ENCODE data around the gene PKLR.

The PKLR gene

GRCh38 chr1:155320252-155320651, 19.0 kb upstream of the PKLR start:
- Histone ChIP-seq H3K4me1 (peaks cover 7% of the 10 kb centered on the region), H3K27me3 (no peaks in the 10 kb centered on the region), H3K36me3 (peaks cover under 1% of the 10 kb centered on the region), H3K4me3 (ENCODE audit: low read depth, low read length) (peak overlapping the region; percentile 69), H3K9me3 (no peaks in the 10 kb centered on the region)
- no peak for DNase-seq
- no peak for TF ChIP-seq CTCF (IDR thresholded peaks at IDR 0.05; ENCODE audit: low read depth, low read length)

GRCh38 chr1:155319536-155319935, 18.3 kb upstream of the PKLR start:
- TF ChIP-seq CTCF (IDR thresholded peaks at IDR 0.05; ENCODE audit: low read depth, low read length): no peak
- Histone ChIP-seq H3K4me3 (ENCODE audit: low read depth, low read length) (no peak overlapping the region), H3K27me3 (no peaks in the 10 kb centered on the region), H3K36me3 (peaks cover 6% of the 10 kb centered on the region), H3K9me3 (no peaks in the 10 kb centered on the region), H3K4me1 (peaks cover 7% of the 10 kb centered on the region)
- DNase-seq: no peak

- Histone ChIP-seq H3K27me3 (no peaks in the 10 kb centered on the region), H3K4me1 (peaks cover 7% of the 10 kb centered on the region), H3K36me3 (peaks cover 11% of the 10 kb centered on the region), H3K4me3 (ENCODE audit: low read depth, low read length) (no peak overlapping the region), H3K9me3 (no peaks in the 10 kb centered on the region)
- no peak for DNase-seq
- TF ChIP-seq CTCF (IDR thresholded peaks at IDR 0.05; ENCODE audit: low read depth, low read length): no peak
Measured at GRCh38 chr1:155318082-155318481, 16.8 kb upstream of the PKLR start.

GRCh38 chr1:155316922-155317321, 15.7 kb upstream of the PKLR start:
- H3K27me3 ChIP-seq: no peaks in the 10 kb centered on the region
- H3K36me3 ChIP-seq: peaks cover 18% of the 10 kb centered on the region

GRCh38 chr1:155313261-155313660, 12.0 kb upstream of the PKLR start:
- no peak overlapping the region for H3K4me3 ChIP-seq (ENCODE audit: low read depth, low read length)

More at GRCh38 chr1:155316922-155317321, 15.7 kb upstream of the PKLR start:
- Histone ChIP-seq H3K4me1 (peaks cover 4% of the 10 kb centered on the region; the same call in 1 of the 2 replicates), H3K4me3 (ENCODE audit: low read depth, low read length) (no peak overlapping the region), H3K9me3 (no peaks in the 10 kb centered on the region)
- no peak for DNase-seq
- no peak for TF ChIP-seq CTCF (IDR thresholded peaks at IDR 0.05; ENCODE audit: low read depth, low read length)

More at GRCh38 chr1:155313261-155313660, 12.0 kb upstream of the PKLR start:
- Histone ChIP-seq H3K27me3 (no peaks in the 10 kb centered on the region), H3K36me3 (peaks cover 27% of the 10 kb centered on the region), H3K9me3 (no peaks in the 10 kb centered on the region), H3K4me1 (no peaks in the 10 kb centered on the region)
- no peak for TF ChIP-seq CTCF (IDR thresholded peaks at IDR 0.05; ENCODE audit: low read depth, low read length)
- DNase-seq: no peak
